MM.1S (cell line): ENCODE measurements around the gene IFT52.
"Not testable (repeated sequence)": the region's sequence is repeated elsewhere in the genome, so short reads cannot be mapped to it uniquely, and the experiment has no call there.

Source experiments
- DNase-seq: peaks from one replicate; pipeline ENCODE4 v3.0.0-alpha.2; 2015
- H2AFZ ChIP-seq: fragments of 300-600 bp; sonication (generic); 2 replicates; pipeline ENCODE4 v1.6.0; 2016; ENCODE audit warnings: antibody characterized with exemption, low read length
- H3F3A ChIP-seq: fragments of 300-600 bp; sonication (generic); 2 replicates; pipeline ENCODE4 v1.6.1; 2016; ENCODE audit warnings: mild to moderate bottlenecking, antibody characterized with exemption, low read length, moderate library complexity, mixed read lengths; ENCODE audit not compliant: insufficient read depth
- H3K27ac ChIP-seq: fragments of 300-600 bp; sonication (generic); 2 replicates; pipeline ENCODE4 v1.5.1; 2016; ENCODE audit warnings: mild to moderate bottlenecking, low read length
- H3K27me3 ChIP-seq: fragments of 300-600 bp; sonication (generic); replicated peaks from 2 replicates; pipeline ENCODE4 v1.6.0; 2016; ENCODE audit warnings: low read length; ENCODE audit not compliant: insufficient read depth
- H3K36me3 ChIP-seq: fragments of 300-600 bp; sonication (generic); replicated peaks from 2 replicates; pipeline ENCODE4 v1.6.1; 2016; ENCODE audit warnings: mild to moderate bottlenecking, low read length, mixed read lengths; ENCODE audit not compliant: insufficient read depth
- H3K4me1 ChIP-seq: fragments of 300-600 bp; sonication (generic); 2 replicates; pipeline ENCODE4 v1.6.1; 2016; ENCODE audit warnings: low read length, mixed read lengths
- H3K4me2 ChIP-seq: fragments of 300-600 bp; sonication (generic); 2 replicates; pipeline ENCODE4 v1.6.0; 2016; ENCODE audit warnings: low read depth, low read length
- H3K4me3 ChIP-seq: fragments of 300-600 bp; sonication (generic); 2 replicates; pipeline ENCODE4 v1.5.1; 2016; ENCODE audit warnings: low read length, mixed read lengths
- H3K79me2 ChIP-seq: fragments of 300-600 bp; sonication (generic); 2 replicates; pipeline ENCODE4 v1.6.1; 2016; ENCODE audit warnings: mixed run types, low read length, mixed read lengths
- H3K9ac ChIP-seq: fragments of 300-600 bp; sonication (generic); 2 replicates; pipeline ENCODE4 v1.6.1; 2016; ENCODE audit warnings: low read length, mixed read lengths
- H3K9me2 ChIP-seq: fragments of 300-600 bp; sonication (generic); replicated peaks from 2 replicates; pipeline ENCODE4 v1.6.1; 2016; ENCODE audit warnings: mild to moderate bottlenecking, low read length, mixed read lengths; ENCODE audit not compliant: insufficient read depth
- H3K9me3 ChIP-seq: fragments of 300-600 bp; sonication (generic); replicated peaks from 2 replicates; pipeline ENCODE4 v1.6.1; 2016; ENCODE audit warnings: mild to moderate bottlenecking, low read length, mixed read lengths; ENCODE audit not compliant: insufficient read depth
- H4K20me1 ChIP-seq: fragments of 300-600 bp; sonication (generic); 2 replicates; pipeline ENCODE4 v1.6.1; 2016; ENCODE audit warnings: mild to moderate bottlenecking, low read length, moderate library complexity, mixed read lengths; ENCODE audit not compliant: insufficient read depth
- CTCF ChIP-seq: fragments of 300-600 bp; sonication (generic); IDR thresholded peaks from 2 replicates; pipeline ENCODE4 v1.5.1; 2016; ENCODE audit warnings: antibody characterized with exemption, low read length, mixed read lengths
- EZH2 ChIP-seq: fragments of 300-600 bp; sonication (generic); optimal IDR thresholded peaks from 2 replicates; pipeline ENCODE3; 2017; ENCODE audit warnings: low read depth, mild to moderate bottlenecking, antibody characterized with exemption, low read length, mixed read lengths
- EZH2phosphoT487 ChIP-seq: fragments of 300-600 bp; sonication (generic); IDR thresholded peaks from 2 replicates; pipeline ENCODE4 v1.6.1; 2018; ENCODE audit warnings: antibody characterized with exemption, low read length

Gene IFT52

DNA sequence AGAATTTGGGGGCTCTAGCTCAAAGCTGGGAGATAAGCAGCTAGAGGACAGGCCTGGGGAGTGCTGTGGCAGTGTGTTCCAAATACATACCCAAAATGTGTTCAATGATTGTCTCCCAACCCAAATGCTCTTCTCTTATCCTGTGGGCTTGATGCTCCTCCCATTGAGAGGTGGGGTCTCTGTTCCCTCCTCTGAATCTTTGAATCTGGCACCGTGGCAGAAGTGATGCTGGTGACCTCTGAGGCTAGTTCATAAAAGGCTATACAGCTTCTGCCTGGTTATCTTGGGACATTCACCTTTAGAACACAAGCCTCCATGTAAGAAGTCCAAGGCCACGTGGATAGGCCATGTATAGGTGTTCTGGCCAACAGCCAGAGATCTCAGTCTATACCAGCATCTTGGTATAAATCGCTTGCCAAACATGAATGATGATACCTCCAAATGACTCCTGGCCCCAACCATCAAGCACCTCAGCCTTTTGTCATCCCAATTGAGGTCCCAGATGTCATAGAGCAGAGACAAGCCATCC, 60.3 kb downstream of the IFT52 start:
- H3K79me2 ChIP-seq: no peaks in the 10 kb centered on the region
- H3K9ac ChIP-seq: no peak overlapping the region
- H3K9me3 ChIP-seq: no peaks in the 10 kb centered on the region
- H4K20me1 ChIP-seq: no peaks in the 10 kb centered on the region
- H3K9me2 ChIP-seq: no peaks in the 10 kb centered on the region
- H3K36me3 ChIP-seq: no peaks in the 10 kb centered on the region
- no peak overlapping the region for H3K4me3 ChIP-seq
- H3K27ac ChIP-seq: no peak overlapping the region
- H3K4me2 ChIP-seq: no peak overlapping the region
- H3K27me3 ChIP-seq: no peaks in the 10 kb centered on the region
- no peak overlapping the region for H2AFZ ChIP-seq
- no peaks in the 10 kb centered on the region for H3F3A ChIP-seq
- no peaks in the 10 kb centered on the region for H3K4me1 ChIP-seq
- DNase-seq: no peak
- no peak for TF ChIP-seq EZH2
- TF ChIP-seq CTCF: no peak
- no peak for TF ChIP-seq EZH2phosphoT487

DNA sequence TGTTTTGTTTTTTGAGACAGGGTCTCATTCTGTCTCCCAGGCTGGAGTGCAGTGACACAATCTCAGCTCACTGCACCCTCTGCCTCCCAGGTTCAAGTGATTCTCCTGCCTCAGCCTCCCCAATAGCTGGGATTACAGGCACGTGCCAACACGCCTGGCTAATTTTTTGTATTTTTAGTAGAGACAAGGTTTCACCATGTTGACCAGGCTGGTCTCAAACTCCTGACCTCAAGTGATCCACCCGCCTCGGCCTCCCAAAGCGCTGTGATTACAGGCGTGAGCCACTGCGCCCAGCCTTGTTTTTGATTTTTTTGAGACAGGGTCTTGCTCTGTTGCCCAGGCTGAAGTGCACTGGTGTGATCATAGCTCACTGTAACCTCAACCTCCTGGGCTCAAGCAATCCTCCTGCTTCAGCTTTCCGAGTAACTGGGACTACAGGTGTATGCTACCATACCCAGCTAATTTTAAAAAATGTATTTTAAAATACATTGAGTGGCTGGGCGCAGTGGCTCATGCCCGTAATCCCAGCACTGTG, 61.0 kb downstream of the IFT52 start:
- not testable (repeated sequence) for H3K9me3 ChIP-seq, H3K27ac ChIP-seq, H3K79me2 ChIP-seq, H3K4me2 ChIP-seq, H3K4me3 ChIP-seq, H2AFZ ChIP-seq, H3K36me3 ChIP-seq, DNase-seq, H3K27me3 ChIP-seq, H3K9me2 ChIP-seq, H3F3A ChIP-seq, H4K20me1 ChIP-seq, H3K4me1 ChIP-seq, H3K9ac ChIP-seq

GRCh38 chr20:43653966-43654365, 63.2 kb downstream of the IFT52 start:
- DNase-seq: no peak
- Histone ChIP-seq H3K36me3 (no peaks in the 10 kb centered on the region), H2AFZ (no peak overlapping the region), H3K79me2 (no peaks in the 10 kb centered on the region; the same call in 1 of the 2 replicates), H3K4me1 (peaks cover 8% of the 10 kb centered on the region; the same call in 1 of the 2 replicates), H3K9me2 (no peaks in the 10 kb centered on the region), H3K4me2 (no peak overlapping the region), H3K9ac (no peak overlapping the region), H4K20me1 (no peaks in the 10 kb centered on the region), H3K4me3 (no peak overlapping the region), H3F3A (peaks cover 18% of the 10 kb centered on the region), H3K27ac (no peak overlapping the region), H3K9me3 (no peaks in the 10 kb centered on the region), H3K27me3 (no peaks in the 10 kb centered on the region)
- TF ChIP-seq EZH2phosphoT487: no peak
- TF ChIP-seq CTCF: no peak
- TF ChIP-seq EZH2: no peak

DNA sequence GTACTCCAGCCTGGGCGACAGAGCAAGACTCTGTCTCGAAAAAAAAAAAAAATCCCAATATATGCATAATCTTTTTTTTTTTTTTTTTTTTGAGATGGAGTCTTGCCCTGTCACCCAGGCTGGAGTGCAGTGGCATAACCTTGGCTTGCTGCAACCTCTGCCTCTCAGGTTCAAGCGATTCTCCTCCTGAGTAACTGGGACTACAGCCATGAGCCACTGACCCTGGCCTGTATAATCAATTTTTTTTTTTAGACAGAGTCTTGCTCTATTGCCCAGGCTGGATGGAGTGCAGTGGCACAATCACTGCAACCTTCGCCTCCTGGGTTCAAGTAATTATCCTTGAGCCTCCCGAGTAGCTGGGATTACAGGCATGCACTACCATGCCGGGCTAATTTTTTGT, 64.4 kb downstream of the IFT52 start:
- H3K79me2 ChIP-seq: not testable (repeated sequence)

More for the DNA sequence above, 64.4 kb downstream of the IFT52 start:
- H3K27ac ChIP-seq, H3K4me3 ChIP-seq, H2AFZ ChIP-seq, H3K9me2 ChIP-seq, H3K9ac ChIP-seq, DNase-seq, H3K9me3 ChIP-seq, H3K27me3 ChIP-seq, H4K20me1 ChIP-seq, H3K4me2 ChIP-seq, H3K4me1 ChIP-seq, H3K36me3 ChIP-seq: not testable (repeated sequence)
- peaks cover 19% of the 10 kb centered on the region for H3F3A ChIP-seq
